ENCODE measurements around the gene ANXA7.

ANXA7 gene

GRCh38 chr10:73386583-73386982 is 27.3 kb downstream of the ANXA7 start:
- Mint-ChIP-seq H3K36me3 (ENCODE audit: low read depth) (peaks cover 81% of the 10 kb centered on the region), H3K27me3 (no peaks in the 10 kb centered on the region)

GRCh38 chr10:73379064-73379748 is 34.7 kb downstream of the ANXA7 start:
- Mint-ChIP-seq H3K4me1 (ENCODE audit: low read depth) (peaks cover 7% of the 10 kb centered on the region), H3K4me3 (no peak overlapping the region), H3K27ac (peak overlapping the region; percentile 24), H3K36me3 (ENCODE audit: low read depth) (peaks cover 74% of the 10 kb centered on the region), H3K9me3 (no peaks in the 10 kb centered on the region), H3K27me3 (no peaks in the 10 kb centered on the region)

More at GRCh38 chr10:73386583-73386982, 27.3 kb downstream of the ANXA7 start:
- no peak overlapping the region for H3K4me3 Mint-ChIP-seq
- H3K27ac Mint-ChIP-seq: no peak overlapping the region
- H3K9me3 Mint-ChIP-seq: no peaks in the 10 kb centered on the region
- no peaks in the 10 kb centered on the region for H3K4me1 Mint-ChIP-seq (ENCODE audit: low read depth)

GRCh38 chr10:73376679-73377078 is 37.2 kb downstream of the ANXA7 start:
- no peak overlapping the region for H3K4me3 Mint-ChIP-seq
- H3K27me3 Mint-ChIP-seq: no peaks in the 10 kb centered on the region
- no peak overlapping the region for H3K27ac Mint-ChIP-seq
- peaks cover 7% of the 10 kb centered on the region for H3K4me1 Mint-ChIP-seq (ENCODE audit: low read depth)
- H3K9me3 Mint-ChIP-seq: no peaks in the 10 kb centered on the region
- peaks cover 67% of the 10 kb centered on the region for H3K36me3 Mint-ChIP-seq (ENCODE audit: low read depth)

GRCh38 chr10:73368238-73368637 is 45.6 kb downstream of the ANXA7 start:
- Mint-ChIP-seq H3K27me3 (no peaks in the 10 kb centered on the region), H3K27ac (no peak overlapping the region), H3K4me1 (ENCODE audit: low read depth) (peaks cover 16% of the 10 kb centered on the region), H3K36me3 (ENCODE audit: low read depth) (peaks cover 62% of the 10 kb centered on the region), H3K4me3 (no peak overlapping the region), H3K9me3 (no peaks in the 10 kb centered on the region)

- H3K27ac Mint-ChIP-seq: peak overlapping the region; percentile 28
- H3K36me3 Mint-ChIP-seq (ENCODE audit: low read depth): peaks cover 56% of the 10 kb centered on the region
- no peaks in the 10 kb centered on the region for H3K9me3 Mint-ChIP-seq
- no peak overlapping the region for H3K4me3 Mint-ChIP-seq
- H3K4me1 Mint-ChIP-seq (ENCODE audit: low read depth): peaks cover 16% of the 10 kb centered on the region
- no peaks in the 10 kb centered on the region for H3K27me3 Mint-ChIP-seq
Measured at GRCh38 chr10:73366381-73367298, 47.2 kb downstream of the ANXA7 start.

GRCh38 chr10:73364964-73365363 is 48.9 kb downstream of the ANXA7 start:
- no peak overlapping the region for H3K27ac Mint-ChIP-seq
- no peak overlapping the region for H3K4me3 Mint-ChIP-seq
- no peaks in the 10 kb centered on the region for H3K9me3 Mint-ChIP-seq
- peaks cover 16% of the 10 kb centered on the region for H3K4me1 Mint-ChIP-seq (ENCODE audit: low read depth)
- H3K36me3 Mint-ChIP-seq (ENCODE audit: low read depth): peaks cover 44% of the 10 kb centered on the region
- H3K27me3 Mint-ChIP-seq: no peaks in the 10 kb centered on the region

- peaks cover 14% of the 10 kb centered on the region for H3K4me1 Mint-ChIP-seq (ENCODE audit: low read depth)
- no peaks in the 10 kb centered on the region for H3K27me3 Mint-ChIP-seq
- H3K4me3 Mint-ChIP-seq: no peak overlapping the region
- H3K27ac Mint-ChIP-seq: no peak overlapping the region
- H3K9me3 Mint-ChIP-seq: no peaks in the 10 kb centered on the region
- H3K36me3 Mint-ChIP-seq (ENCODE audit: low read depth): peaks cover 3% of the 10 kb centered on the region
Measured at GRCh38 chr10:73359492-73359891, 54.4 kb downstream of the ANXA7 start.

GRCh38 chr10:73358331-73359279 is 55.3 kb downstream of the ANXA7 start, which contains the start of gene CFAP70:
Gene CFAP70, minus strand, starts transcription at chr10:73358864. Its CDS starts 4,068 bp downstream, at chr10:73354796.
- Mint-ChIP-seq H3K36me3 (ENCODE audit: low read depth) (no peaks in the 10 kb centered on the region), H3K27ac (peak within 1 kb of the TSS; percentile 95), H3K4me1 (ENCODE audit: low read depth) (peaks cover 14% of the 10 kb centered on the region), H3K9me3 (no peaks in the 10 kb centered on the region), H3K27me3 (no peaks in the 10 kb centered on the region), H3K4me3 (peak within 1 kb of the TSS; percentile 95)

- Mint-ChIP-seq H3K4me1 (ENCODE audit: low read depth) (peaks cover 14% of the 10 kb centered on the region), H3K4me3 (peak overlapping the region; percentile 95), H3K27ac (peak overlapping the region; percentile 95), H3K36me3 (ENCODE audit: low read depth) (no peaks in the 10 kb centered on the region), H3K27me3 (no peaks in the 10 kb centered on the region), H3K9me3 (no peaks in the 10 kb centered on the region)
Measured at GRCh38 chr10:73357821-73358220, 56.0 kb downstream of the ANXA7 start.

GRCh38 chr10:73357166-73357565 is 56.7 kb downstream of the ANXA7 start:
- no peaks in the 10 kb centered on the region for H3K27me3 Mint-ChIP-seq
- no peaks in the 10 kb centered on the region for H3K36me3 Mint-ChIP-seq (ENCODE audit: low read depth)
- H3K4me3 Mint-ChIP-seq: no peak overlapping the region
- H3K4me1 Mint-ChIP-seq (ENCODE audit: low read depth): peaks cover 14% of the 10 kb centered on the region
- H3K27ac Mint-ChIP-seq: no peak overlapping the region
- no peaks in the 10 kb centered on the region for H3K9me3 Mint-ChIP-seq

- no peak overlapping the region for H3K4me3 Mint-ChIP-seq
- H3K27ac Mint-ChIP-seq: no peak overlapping the region
- H3K27me3 Mint-ChIP-seq: no peaks in the 10 kb centered on the region
Measured at GRCh38 chr10:73344269-73344668, 69.6 kb downstream of the ANXA7 start.

GRCh38 chr10:73340121-73340520 is 73.7 kb downstream of the ANXA7 start:
- Mint-ChIP-seq H3K4me3 (no peak overlapping the region), H3K36me3 (ENCODE audit: low read depth) (no peaks in the 10 kb centered on the region), H3K4me1 (ENCODE audit: low read depth) (no peaks in the 10 kb centered on the region), H3K27ac (no peak overlapping the region), H3K9me3 (no peaks in the 10 kb centered on the region), H3K27me3 (no peaks in the 10 kb centered on the region)

More at GRCh38 chr10:73344269-73344668, 69.6 kb downstream of the ANXA7 start:
- Mint-ChIP-seq H3K9me3 (no peaks in the 10 kb centered on the region), H3K4me1 (ENCODE audit: low read depth) (no peaks in the 10 kb centered on the region), H3K36me3 (ENCODE audit: low read depth) (no peaks in the 10 kb centered on the region)

- H3K27me3 Mint-ChIP-seq: no peaks in the 10 kb centered on the region
- no peak overlapping the region for H3K4me3 Mint-ChIP-seq
- no peaks in the 10 kb centered on the region for H3K36me3 Mint-ChIP-seq (ENCODE audit: low read depth)
Measured at GRCh38 chr10:73339436-73339835, 74.4 kb downstream of the ANXA7 start.

GRCh38 chr10:73338801-73339368 is 75.0 kb downstream of the ANXA7 start:
- Mint-ChIP-seq H3K27ac (no peak overlapping the region), H3K4me1 (ENCODE audit: low read depth) (no peaks in the 10 kb centered on the region), H3K4me3 (no peak overlapping the region), H3K27me3 (no peaks in the 10 kb centered on the region), H3K36me3 (ENCODE audit: low read depth) (no peaks in the 10 kb centered on the region), H3K9me3 (no peaks in the 10 kb centered on the region)

More at GRCh38 chr10:73339436-73339835, 74.4 kb downstream of the ANXA7 start:
- Mint-ChIP-seq H3K4me1 (ENCODE audit: low read depth) (no peaks in the 10 kb centered on the region), H3K27ac (no peak overlapping the region), H3K9me3 (no peaks in the 10 kb centered on the region)

All from stimulated activated naive CD8-positive, alpha-beta T cell treated with anti-CD3 and anti-CD28 coated beads, Interleukin-15, Interleukin-2, amounts not matched to agents 100 ng/mL and 50 ng/mL, for 24 hours (primary cell).